ENCODE measurements around the gene CISD3.

GRCh38 chr17:38701504-38702165 is 28.5 kb upstream of the CISD3 start:
- no peak for TF ChIP-seq CTCF (IDR thresholded peaks at IDR 0.05)
- no peak for TF ChIP-seq POLR2A (IDR thresholded peaks at IDR 0.05)
